Stomach (tissue), 9 donors: Measurements from ENCODE around the gene OMP. TPM values are rescaled to one million over a fixed set of nuclear protein-coding genes. Genes with fewer than 3 reads are reported as not detected.
A peak's percentile ranks its signal among the peaks of the same experiment; 100 is the strongest.

ENCODE experiments used
- DNase-seq, 2 donors: peaks; one replicate each; pipeline versions ENCODE4 v3.0.0 to v3.0.0-alpha.2; 2013 to 2019
- H3K27ac ChIP-seq, 5 donors: fragments of 200-600 bp in 4 of 5; sonication (generic) in 4 of 5; one replicate each; pipeline ENCODE4 v1.5.1; 2013 to 2019; ENCODE audit warnings: mild to moderate bottlenecking in 1 of 5, moderate library complexity in 1 of 5
- H3K27me3 ChIP-seq, 3 donors: fragments of 200-600 bp; sonication (generic); one replicate each; pipeline ENCODE4 v1.5.1; 2017 to 2019; ENCODE audit warnings: mixed run types in 1 of 3
- H3K36me3 ChIP-seq, 4 donors: fragments of 200-600 bp; sonication (generic); 1 replicate in 3 of 4; 2 replicates in 1 of 4; pipeline ENCODE4 v1.5.1; 2016 to 2019
- H3K4me1 ChIP-seq, 4 donors: fragments of 200-600 bp; sonication (generic); one replicate each; pipeline ENCODE4 v1.5.1; 2016 to 2019
- H3K4me3 ChIP-seq, 4 donors: fragments of 200-600 bp; sonication (generic) in 3 of 4; one replicate each; pipeline ENCODE4 v1.5.1; 2016 to 2019; ENCODE audit warnings: mild to moderate bottlenecking in 1 of 4
- H3K9me3 ChIP-seq, 4 donors: fragments of 200-600 bp; sonication (generic); one replicate each; pipeline ENCODE4 v1.5.1; 2016 to 2019
- CTCF ChIP-seq, 7 experiments: fragments of 450-650 bp in 4 of 7; fragments of 200-600 bp in 3 of 7; sonication (generic) in 3 of 7; IDR thresholded peaks; one replicate each; pipeline ENCODE4 v1.5.1; 2016 to 2019; ENCODE audit warnings: antibody characterized with exemption in 7 of 7, control low read depth in 2 of 7, mild to moderate bottlenecking in 1 of 7
- EP300 ChIP-seq: sonication (generic); formaldehyde crosslinking; IDR thresholded peaks from one replicate; pipeline ENCODE4 v1.6.1; 2017; ENCODE audit warnings: antibody characterized with exemption
- POLR2A ChIP-seq, 4 donors: fragments of 450-650 bp; IDR thresholded peaks; one replicate each; pipeline ENCODE4 v1.6.1; 2016; ENCODE audit warnings: antibody characterized with exemption in 4 of 4, control low read depth in 2 of 4, mild to moderate bottlenecking in 1 of 4, moderate library complexity in 1 of 4
- POLR2AphosphoS5 ChIP-seq, 3 donors: sonication (generic); formaldehyde crosslinking; IDR thresholded peaks; one replicate each; pipeline ENCODE4 v1.6.1; 2016; ENCODE audit warnings: antibody characterized with exemption in 3 of 3
- WGBS, 5 donors: extraction: QIAGEN DNeasy Blood & Tissue Kit in 3 of 5; methylation state at CpG; one replicate each; pipeline versions ENCODE4 v1.1.5 to v1.1.7; 2013 to 2018; 5-methylcytosine and 5-hydroxymethylcytosine counted together
- intact Hi-C: fragments of 100-400 bp; cut with DNase I; formaldehyde crosslinking; loops from one replicate; pipeline ENCODE4 v1.15.1; 2023; ENCODE audit warnings: low total_unique reads
- polyA plus RNA-seq, 3 donors: library from polyadenylated mRNA; stranded (reverse); fragments of 200-250 nt; gene quantifications; one replicate each; pipeline ENCODE4 v1.2.3, GENCODE V29; 2013
- total RNA-seq, 5 donors: library from RNA; depleted of rRNA; stranded (reverse); fragments of >200 nt; gene quantifications; one replicate each; pipeline versions ENCODE4 v1.1.0 to v1.2.3, GENCODE V29; 2014 to 2016
- donor health status: healthy with polysubstance abuse.
- donor health status: Bipolar disorder and iron deficiency.
- donor health status: healthy.

Gene OMP
- total and polyA plus RNA-seq, 8 donors = 1.1 to 63.7 (median 16.4) TPM; not detected in 3

GRCh38 chr11:77108436-77108835, 5.8 kb downstream of the OMP start:
- H3K27ac ChIP-seq = peak overlapping the region in 1 of 5 donors; percentile 54
- DNase-seq = no peak
- H3K9me3 ChIP-seq = no peaks in the 10 kb centered on the region
- 65 to 91% (median 87%) methylated on average over 9 of the region's 9 CpGs for WGBS, 5 donors
- peaks cover 16 to 64% (median 35%) of the 10 kb centered on the region in 4 donors for H3K4me1 ChIP-seq
- peaks cover 0 to 28% (median 20%) of the 10 kb centered on the region in 4 donors for H3K36me3 ChIP-seq
- no peaks in the 10 kb centered on the region for H3K27me3 ChIP-seq
- intact Hi-C loops = no loop called here
- TF ChIP-seq POLR2A (IDR thresholded peaks at IDR 0.05) = no peak
- H3K4me3 ChIP-seq = no peak overlapping the region

- intact Hi-C loops = no loop called here
- TF ChIP-seq EP300 = no peak
- no peak for TF ChIP-seq POLR2A (IDR thresholded peaks at IDR 0.05)
- no peak for TF ChIP-seq CTCF (IDR thresholded peaks at IDR 0.05)
- Histone ChIP-seq H3K36me3 (peaks cover 0 to 29% (median 16%) of the 10 kb centered on the region in 4 donors), H3K27ac (peak overlapping the region in 2 of 5 donors; percentile 6 to 47), H3K4me1 (peaks cover 16 to 64% (median 35%) of the 10 kb centered on the region in 4 donors), H3K4me3 (no peak overlapping the region), H3K9me3 (no peaks in the 10 kb centered on the region), H3K27me3 (no peaks in the 10 kb centered on the region)
- WGBS, 5 donors = 72 to 78% (median 75%) methylated on average over 7 to 11 of the region's 11 CpGs
- peak in 1 of 2 donors; percentile 55 for DNase-seq
Measured at GRCh38 chr11:77109236-77110019, 6.8 kb downstream of the OMP start.

- Histone ChIP-seq H3K4me1 (peaks cover 16 to 53% (median 28%) of the 10 kb centered on the region in 4 donors), H3K27ac (no peak overlapping the region), H3K27me3 (no peaks in the 10 kb centered on the region), H3K9me3 (no peaks in the 10 kb centered on the region), H3K36me3 (peaks cover 0 to 34% (median 28%) of the 10 kb centered on the region in 4 donors), H3K4me3 (no peak overlapping the region)
- TF ChIP-seq POLR2A (IDR thresholded peaks at IDR 0.05) (no peak), CTCF (IDR thresholded peaks at IDR 0.05) (no peak), EP300 (no peak), POLR2AphosphoS5 (IDR thresholded peaks at IDR 0.05) (no peak)
- intact Hi-C loops = no loop called here
- DNase-seq = no peak
- WGBS, 5 donors = 76 to 89% (median 84%) methylated on average over 3 to 6 of the region's 6 CpGs
Measured at GRCh38 chr11:77110836-77111235, 8.2 kb downstream of the OMP start.

- no peak overlapping the region for H3K4me3 ChIP-seq
- H3K36me3 ChIP-seq = peaks cover 0 to 39% (median 32%) of the 10 kb centered on the region in 4 donors
- no peak overlapping the region for H3K27ac ChIP-seq
- TF ChIP-seq EP300 (no peak), POLR2A (IDR thresholded peaks at IDR 0.05) (no peak), CTCF (IDR thresholded peaks at IDR 0.05) (no peak), POLR2AphosphoS5 (IDR thresholded peaks at IDR 0.05) (no peak)
- H3K9me3 ChIP-seq = no peaks in the 10 kb centered on the region
- H3K27me3 ChIP-seq = no peaks in the 10 kb centered on the region
- WGBS, 5 donors = 58 to 75% (median 65%) methylated on average over 3 of the region's 3 CpGs
- intact Hi-C loops = no loop called here
- DNase-seq = no peak
- peaks cover 16 to 48% (median 26%) of the 10 kb centered on the region in 4 donors for H3K4me1 ChIP-seq
Measured at GRCh38 chr11:77111277-77111676, 8.6 kb downstream of the OMP start.

- H3K4me1 ChIP-seq = peaks cover 14 to 42% (median 21%) of the 10 kb centered on the region in 4 donors
- H3K36me3 ChIP-seq = peaks cover 0 to 46% (median 37%) of the 10 kb centered on the region in 4 donors
- intact Hi-C loops = no loop called here
- H3K4me3 ChIP-seq = no peak overlapping the region
- WGBS, 5 donors = 94 to 97% (median 94%) methylated on average over 6 of the region's 6 CpGs
- TF ChIP-seq POLR2A (IDR thresholded peaks at IDR 0.05) = no peak
- no peak overlapping the region for H3K27ac ChIP-seq
- H3K9me3 ChIP-seq = no peaks in the 10 kb centered on the region
- H3K27me3 ChIP-seq = no peaks in the 10 kb centered on the region
- no peak for DNase-seq
Measured at GRCh38 chr11:77111946-77112345, 9.3 kb downstream of the OMP start.
